Activated CD4-positive, alpha-beta T cell treated with anti-CD3 and anti-CD28 coated beads, Interleukin-2, Interleukin-6, amounts not matched to agents 100 ng/mL and 50 ng/mL, durations not matched to agents 16 hours and 8 hours (primary cell): ENCODE data around the gene WASF2.

ENCODE experiments used
- DNase-seq: peaks from one replicate; pipeline ENCODE4 v3.0.0-alpha.2; 2020

WASF2 gene

GRCh38 chr1:27372022-27372807 lies 117.8 kb downstream of the WASF2 start:
- no peak for DNase-seq

- DNase-seq, result no peak
Measured at GRCh38 chr1:27368869-27369582, 120.9 kb downstream of the WASF2 start.

- no peak for DNase-seq
Measured at GRCh38 chr1:27367160-27367650, 122.8 kb downstream of the WASF2 start.

- DNase-seq, result peak; percentile 63
Measured at GRCh38 chr1:27366411-27367159, 123.4 kb downstream of the WASF2 start, which contains the start of gene MAP3K6. Gene MAP3K6, minus strand, starts transcription at chr1:27366961. Its CDS starts 364 bp downstream, at chr1:27366597.

- peak; percentile 84 for DNase-seq
Measured at GRCh38 chr1:27366113-27366410, 123.9 kb downstream of the WASF2 start.

GRCh38 chr1:27365372-27366112 lies 124.4 kb downstream of the WASF2 start:
- DNase-seq, result peak; percentile 87

GRCh38 chr1:27364696-27365371 lies 125.1 kb downstream of the WASF2 start:
- no peak for DNase-seq

- no peak for DNase-seq
Measured at GRCh38 chr1:27363766-27364695, 125.9 kb downstream of the WASF2 start.

- no peak for DNase-seq
Measured at GRCh38 chr1:27361553-27361952, 128.4 kb downstream of the WASF2 start.

- no peak for DNase-seq
Measured at GRCh38 chr1:27361044-27361402, 128.9 kb downstream of the WASF2 start.

- peak; percentile 20 for DNase-seq
Measured at GRCh38 chr1:27360159-27361043, 129.6 kb downstream of the WASF2 start.

- DNase-seq, result no peak
Measured at GRCh38 chr1:27359822-27360158, 130.2 kb downstream of the WASF2 start.

GRCh38 chr1:27358928-27359313 lies 131.0 kb downstream of the WASF2 start:
- no peak for DNase-seq

GRCh38 chr1:27358038-27358927 lies 131.7 kb downstream of the WASF2 start:
- DNase-seq, result no peak

- peak; percentile 86 for DNase-seq
Measured at GRCh38 chr1:27357281-27358037, 132.5 kb downstream of the WASF2 start.

- DNase-seq, result peak; percentile 56
Measured at GRCh38 chr1:27356619-27357280, 133.2 kb downstream of the WASF2 start.

GRCh38 chr1:27356277-27356618 lies 133.7 kb downstream of the WASF2 start:
- no peak for DNase-seq

- DNase-seq, result no peak
Measured at GRCh38 chr1:27355683-27356082, 134.3 kb downstream of the WASF2 start.
